ENCODE results near the gene PLAAT2. TPM values are rescaled to one million over a fixed set of nuclear protein-coding genes. Genes with fewer than 3 reads are reported as not detected.

The PLAAT2 gene
- total and polyA plus RNA-seq, 2 donors (not counting 1 experiment from before 2014, with no cell fraction given) = 4.0 TPM; not detected in 1

- no peaks in the 10 kb centered on the region for H3K9me3 Mint-ChIP-seq (ENCODE audit: insufficient read depth)
- no peaks in the 10 kb centered on the region for H3K9me3 ChIP-seq (ENCODE audit: control extremely low read depth in 1 of 3, control insufficient read depth in 2 of 3, insufficient read depth in 1 of 3, low read length in 2 of 3)
- no peaks in the 10 kb centered on the region for H4K20me1 ChIP-seq (ENCODE audit: control insufficient read depth, insufficient read depth, low read length, poor library complexity, severe bottlenecking)
- ATAC-seq (ENCODE audit: low read depth) (peak; percentile 53), DNase-seq (peak; percentile 80)
- H3K36me3 ChIP-seq (replicated peaks in 1 of 2; ENCODE audit: control extremely low read depth in 1 of 2, control insufficient read depth in 1 of 2, extremely low read depth in 1 of 2, insufficient read depth in 2 of 2, low read length in 1 of 2) = no peaks in the 10 kb centered on the region
- no peak overlapping the region for H3K4me3 ChIP-seq (ENCODE audit: control extremely low read depth in 1 of 5, extremely low read depth in 1 of 5, insufficient read depth in 1 of 5, low read depth in 2 of 5, low read length in 4 of 5)
- CTCF ChIA-PET = no interaction called here
- H3K4me2 ChIP-seq (replicated peaks; ENCODE audit: low read depth, low read length, poor library complexity, severe bottlenecking) = peak overlapping the region; percentile 56
- no peaks in the 10 kb centered on the region for H3K27me3 ChIP-seq (replicated peaks in 1 of 4; ENCODE audit: control extremely low read depth in 1 of 4, control insufficient read depth in 3 of 4, insufficient read depth in 4 of 4, low read length in 3 of 4)
- H3K4me3 Mint-ChIP-seq = peak overlapping the region; percentile 63
- 30% methylated on average over 3 of the region's 3 CpGs for WGBS (ENCODE audit: insufficient coverage)
- H3K27ac Mint-ChIP-seq = peak overlapping the region; percentile 71
- no peak overlapping the region for H3K9ac ChIP-seq (ENCODE audit: low read length)
- H3K27me3 Mint-ChIP-seq = peaks cover 3% of the 10 kb centered on the region
- POLR2A ChIA-PET = no interaction called here
- H3K27ac ChIP-seq (ENCODE audit: low read length in 2 of 2) = no peak overlapping the region
- peaks cover 33% of the 10 kb centered on the region for H3K4me1 Mint-ChIP-seq
- H3K4me1 ChIP-seq (ENCODE audit: control insufficient read depth in 2 of 2, insufficient read depth in 2 of 2, low read length in 2 of 2) = peaks cover 28 to 43% of the 10 kb centered on the region in 2 donors
- intact Hi-C loops (cut with micrococcal nuclease) = loop anchor here (5.0 kb wide), 1 partner anchor 40 kb away; the partner anchor contains the start of gene PLAAT3
- no peaks in the 10 kb centered on the region for H3K79me2 ChIP-seq (ENCODE audit: control insufficient read depth, insufficient read depth, low read length)
- TF ChIP-seq CTCF (IDR thresholded peaks at IDR 0.05) (peak; percentile 60), EZH2 (IDR thresholded peaks at IDR 0.05; ENCODE audit: borderline replicate concordance, insufficient read depth, low read depth, low read length, poor library complexity, severe bottlenecking) (no peak)
- no peak overlapping the region for H2AFZ ChIP-seq (ENCODE audit: insufficient read depth, low read depth, low read length, poor library complexity, severe bottlenecking)
Observed at GRCh38 chr11:63572026-63572688, 9.0 kb upstream of the PLAAT2 start.

GRCh38 chr11:63569570-63569969, 6.4 kb upstream of the PLAAT2 start:
- Histone ChIP-seq H4K20me1 (ENCODE audit: control insufficient read depth, insufficient read depth, low read length, poor library complexity, severe bottlenecking) (no peaks in the 10 kb centered on the region), H3K27ac (ENCODE audit: low read length in 2 of 2) (no peak overlapping the region), H3K9ac (ENCODE audit: low read length) (no peak overlapping the region), H3K27me3 (replicated peaks in 1 of 4; ENCODE audit: control extremely low read depth in 1 of 4, control insufficient read depth in 3 of 4, insufficient read depth in 4 of 4, low read length in 3 of 4) (no peaks in the 10 kb centered on the region), H3K36me3 (replicated peaks in 1 of 2; ENCODE audit: control extremely low read depth in 1 of 2, control insufficient read depth in 1 of 2, extremely low read depth in 1 of 2, insufficient read depth in 2 of 2, low read length in 1 of 2) (no peaks in the 10 kb centered on the region), H2AFZ (ENCODE audit: insufficient read depth, low read depth, low read length, poor library complexity, severe bottlenecking) (no peak overlapping the region), H3K9me3 (ENCODE audit: control extremely low read depth in 1 of 3, control insufficient read depth in 2 of 3, insufficient read depth in 1 of 3, low read length in 2 of 3) (peaks cover 0 to 5% (median 0%) of the 10 kb centered on the region in 3 donors), H3K79me2 (ENCODE audit: control insufficient read depth, insufficient read depth, low read length) (no peaks in the 10 kb centered on the region), H3K4me3 (ENCODE audit: control extremely low read depth in 1 of 5, extremely low read depth in 1 of 5, insufficient read depth in 1 of 5, low read depth in 2 of 5, low read length in 4 of 5) (no peak overlapping the region), H3K4me2 (replicated peaks; ENCODE audit: low read depth, low read length, poor library complexity, severe bottlenecking) (no peak overlapping the region), H3K4me1 (ENCODE audit: control insufficient read depth in 2 of 2, insufficient read depth in 2 of 2, low read length in 2 of 2) (peaks cover 44 to 62% of the 10 kb centered on the region in 2 donors)
- intact Hi-C loops (cut with micrococcal nuclease) = loop anchor here (5.0 kb wide), 1 partner anchor 368 kb away; the partner anchor contains the start of gene NAA40
- ATAC-seq (ENCODE audit: low read depth) (no peak), DNase-seq (no peak)
- 100% methylated on average over 1 of the region's 3 CpGs for WGBS (ENCODE audit: insufficient coverage)
- H3K4me3 Mint-ChIP-seq = no peak overlapping the region
- H3K27ac Mint-ChIP-seq = no peak overlapping the region
- no peaks in the 10 kb centered on the region for H3K9me3 Mint-ChIP-seq (ENCODE audit: insufficient read depth)
- POLR2A ChIA-PET = no interaction called here
- peaks cover 50% of the 10 kb centered on the region for H3K4me1 Mint-ChIP-seq
- peaks cover 3% of the 10 kb centered on the region for H3K27me3 Mint-ChIP-seq
- CTCF ChIA-PET = no interaction called here
- no peak for TF ChIP-seq CTCF (IDR thresholded peaks at IDR 0.05)
- no peak for TF ChIP-seq EZH2 (IDR thresholded peaks at IDR 0.05; ENCODE audit: borderline replicate concordance, insufficient read depth, low read depth, low read length, poor library complexity, severe bottlenecking)
